ENCODE measurements around the gene SH3BP4. TPM values are rescaled to one million over a fixed set of nuclear protein-coding genes. Genes with fewer than 3 reads are reported as not detected.

Gene SH3BP4
- total RNA-seq, 1 donor from 2014 or later, result 19.2 TPM

DNA sequence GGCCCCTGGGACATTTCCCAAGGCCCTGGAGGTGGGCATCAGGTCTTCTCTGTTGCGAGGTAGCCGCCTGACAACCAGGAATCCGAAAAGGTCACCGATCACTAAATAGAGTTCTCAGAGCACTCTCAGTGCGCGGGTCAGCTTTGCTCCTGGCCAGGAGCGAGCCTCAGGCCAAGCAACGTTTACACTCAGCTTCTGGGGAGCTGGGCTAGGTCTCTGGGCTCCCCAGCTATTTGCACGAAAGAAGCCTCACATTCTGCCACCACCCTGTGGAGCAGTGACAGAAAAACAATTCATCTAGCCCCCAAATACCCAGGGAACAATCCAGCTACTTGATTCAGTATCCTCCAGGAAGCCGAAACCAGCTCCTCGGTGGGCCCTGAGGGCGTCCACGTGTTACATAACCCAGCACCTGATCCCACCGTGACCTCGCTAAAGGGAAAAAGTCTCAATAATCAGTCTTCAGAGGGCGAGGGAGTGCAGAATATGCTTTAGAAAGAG lies 3.3 kb downstream of the SH3BP4 start:
- H3K4me1 ChIP-seq, result peaks cover 44% of the 10 kb centered on the region
- H3K4me3 ChIP-seq, result no peak overlapping the region
- no peak for DNase-seq (ENCODE audit: extremely low spot score in 2 of 2)
- no peaks in the 10 kb centered on the region for H3K9me3 ChIP-seq
- intact Hi-C loops (cut with DNase I), result no loop called here
- no peaks in the 10 kb centered on the region for H3K27me3 ChIP-seq
- TF ChIP-seq POLR2A (IDR thresholded peaks at IDR 0.05), result no peak
- TF ChIP-seq, protein P1, sequence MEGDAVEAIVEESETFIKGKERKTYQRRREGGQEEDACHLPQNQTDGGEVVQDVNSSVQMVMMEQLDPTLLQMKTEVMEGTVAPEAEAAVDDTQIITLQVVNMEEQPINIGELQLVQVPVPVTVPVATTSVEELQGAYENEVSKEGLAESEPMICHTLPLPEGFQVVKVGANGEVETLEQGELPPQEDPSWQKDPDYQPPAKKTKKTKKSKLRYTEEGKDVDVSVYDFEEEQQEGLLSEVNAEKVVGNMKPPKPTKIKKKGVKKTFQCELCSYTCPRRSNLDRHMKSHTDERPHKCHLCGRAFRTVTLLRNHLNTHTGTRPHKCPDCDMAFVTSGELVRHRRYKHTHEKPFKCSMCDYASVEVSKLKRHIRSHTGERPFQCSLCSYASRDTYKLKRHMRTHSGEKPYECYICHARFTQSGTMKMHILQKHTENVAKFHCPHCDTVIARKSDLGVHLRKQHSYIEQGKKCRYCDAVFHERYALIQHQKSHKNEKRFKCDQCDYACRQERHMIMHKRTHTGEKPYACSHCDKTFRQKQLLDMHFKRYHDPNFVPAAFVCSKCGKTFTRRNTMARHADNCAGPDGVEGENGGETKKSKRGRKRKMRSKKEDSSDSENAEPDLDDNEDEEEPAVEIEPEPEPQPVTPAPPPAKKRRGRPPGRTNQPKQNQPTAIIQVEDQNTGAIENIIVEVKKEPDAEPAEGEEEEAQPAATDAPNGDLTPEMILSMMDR (IDR thresholded peaks at IDR 0.05), result no peak
- no peak for TF ChIP-seq POLR2AphosphoS5 (IDR thresholded peaks at IDR 0.05; ENCODE audit: insufficient read depth in 1 of 2, low read depth in 1 of 2)
- no peaks in the 10 kb centered on the region for H3K36me3 ChIP-seq
- H3K27ac ChIP-seq, result no peak overlapping the region

GRCh38 chr2:234955971-234956509 lies 4.2 kb downstream of the SH3BP4 start:
- Histone ChIP-seq H3K9me3 (no peaks in the 10 kb centered on the region), H3K4me3 (no peak overlapping the region), H3K36me3 (no peaks in the 10 kb centered on the region), H3K4me1 (peaks cover 36% of the 10 kb centered on the region), H3K27me3 (no peaks in the 10 kb centered on the region), H3K27ac (no peak overlapping the region)
- no peak for DNase-seq (ENCODE audit: extremely low spot score in 2 of 2)
- intact Hi-C loops (cut with DNase I), result no loop called here
- TF ChIP-seq POLR2A (IDR thresholded peaks at IDR 0.05), result no peak
- no peak for TF ChIP-seq POLR2AphosphoS5 (IDR thresholded peaks at IDR 0.05; ENCODE audit: insufficient read depth in 1 of 2, low read depth in 1 of 2)
- TF ChIP-seq, protein P1 (IDR thresholded peaks at IDR 0.05), result no peak

DNA sequence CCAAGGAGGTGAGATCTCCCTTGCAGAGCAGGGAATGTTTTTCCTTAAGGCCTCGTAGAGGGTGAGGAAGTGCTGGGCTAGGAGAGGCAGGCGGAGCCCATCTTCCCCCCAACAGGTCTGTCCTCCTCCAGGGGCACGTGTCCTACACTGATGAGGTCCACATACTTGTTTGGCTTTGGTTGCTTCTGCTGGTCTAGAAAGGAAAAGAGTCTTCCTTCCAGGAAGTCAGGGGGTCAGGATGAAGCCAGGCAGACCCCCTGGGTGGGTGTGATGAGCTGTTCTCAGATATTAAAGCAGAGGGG lies 6.0 kb downstream of the SH3BP4 start:
- no peaks in the 10 kb centered on the region for H3K36me3 ChIP-seq
- no peaks in the 10 kb centered on the region for H3K9me3 ChIP-seq
- no peak overlapping the region for H3K4me3 ChIP-seq
- DNase-seq (ENCODE audit: extremely low spot score in 2 of 2), result no peak
- intact Hi-C loops (cut with DNase I), result no loop called here
- no peaks in the 10 kb centered on the region for H3K27me3 ChIP-seq
- no peak overlapping the region for H3K27ac ChIP-seq
- TF ChIP-seq POLR2AphosphoS5 (IDR thresholded peaks at IDR 0.05; ENCODE audit: insufficient read depth in 1 of 2, low read depth in 1 of 2) (no peak), POLR2A (IDR thresholded peaks at IDR 0.05) (no peak)
- TF ChIP-seq, protein P1 (IDR thresholded peaks at IDR 0.05), result no peak
- H3K4me1 ChIP-seq, result peaks cover 32% of the 10 kb centered on the region

- no peak for TF ChIP-seq POLR2A (IDR thresholded peaks at IDR 0.05)
- peaks cover 30% of the 10 kb centered on the region for H3K4me1 ChIP-seq
- H3K36me3 ChIP-seq, result no peaks in the 10 kb centered on the region
- no peaks in the 10 kb centered on the region for H3K27me3 ChIP-seq
- DNase-seq (ENCODE audit: extremely low spot score in 2 of 2), result no peak
- intact Hi-C loops (cut with DNase I), result no loop called here
- H3K4me3 ChIP-seq, result no peak overlapping the region
- no peaks in the 10 kb centered on the region for H3K9me3 ChIP-seq
- no peak overlapping the region for H3K27ac ChIP-seq
Observed at GRCh38 chr2:234958311-234958710, 6.5 kb downstream of the SH3BP4 start.

DNA sequence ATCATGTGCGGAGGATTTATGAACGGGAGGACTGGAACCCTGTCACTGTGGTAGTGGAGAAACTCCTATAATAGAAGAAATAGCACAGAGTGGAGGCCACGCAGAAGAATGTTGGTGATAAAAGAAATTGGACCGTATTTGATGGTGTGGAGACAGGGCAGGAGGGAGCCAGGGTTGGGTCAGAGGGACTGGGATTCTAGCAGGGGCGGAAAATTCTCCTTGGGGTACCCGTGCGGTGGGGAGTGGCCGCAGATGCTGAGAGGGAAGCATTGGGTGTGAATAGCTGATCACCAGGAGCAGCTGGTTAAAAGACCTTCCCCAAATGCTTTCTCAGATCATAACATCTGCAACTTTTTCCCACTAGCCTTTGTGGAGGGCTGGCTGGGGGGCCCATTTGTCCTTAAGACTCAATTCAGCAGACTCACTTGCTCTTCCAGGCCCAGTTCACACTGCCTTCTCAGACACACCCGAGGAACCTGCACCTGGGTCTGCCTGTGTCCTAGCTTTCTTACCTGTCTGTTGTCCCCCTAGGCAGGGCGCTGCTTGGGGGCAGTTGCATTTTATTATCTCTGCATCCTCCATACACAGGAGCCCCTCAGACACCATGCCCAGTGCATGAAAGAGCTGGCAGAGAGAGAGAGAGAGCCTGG lies 7.1 kb downstream of the SH3BP4 start:
- Histone ChIP-seq H3K9me3 (no peaks in the 10 kb centered on the region), H3K27ac (no peak overlapping the region), H3K27me3 (no peaks in the 10 kb centered on the region), H3K4me1 (peaks cover 30% of the 10 kb centered on the region), H3K36me3 (no peaks in the 10 kb centered on the region), H3K4me3 (no peak overlapping the region)
- intact Hi-C loops (cut with DNase I), result no loop called here
- TF ChIP-seq, protein P1 (IDR thresholded peaks at IDR 0.05), result no peak
- TF ChIP-seq POLR2A (IDR thresholded peaks at IDR 0.05), result no peak
- TF ChIP-seq POLR2AphosphoS5 (IDR thresholded peaks at IDR 0.05; ENCODE audit: insufficient read depth in 1 of 2, low read depth in 1 of 2), result no peak
- DNase-seq (ENCODE audit: extremely low spot score in 2 of 2), result no peak

Measured in vagina (tissue), 2 donors.